Measurements from ENCODE around the gene STIM2. TPM values are rescaled to one million over a fixed set of nuclear protein-coding genes. Genes with fewer than 3 reads are reported as not detected.

STIM2 gene
- total RNA-seq, 1 experiment from 2014 or later, result 59.0 TPM

DNA sequence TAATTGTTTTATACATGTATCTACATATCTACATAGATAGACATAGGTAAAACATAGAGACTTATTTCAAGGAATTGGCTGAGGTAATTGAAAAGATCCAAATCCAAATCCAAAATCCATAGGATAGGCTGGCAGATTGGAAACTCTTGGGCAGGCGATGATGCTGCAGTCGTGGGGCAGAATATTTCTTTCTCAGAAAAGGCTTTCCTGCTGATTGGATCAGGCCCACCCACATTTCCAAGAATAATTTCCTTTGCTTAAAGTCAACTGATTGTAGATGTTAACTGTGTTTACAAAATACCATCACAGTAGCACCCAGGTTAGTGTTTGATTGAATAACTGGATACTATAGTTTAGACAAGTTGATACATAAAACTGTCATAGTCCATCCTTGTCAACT is 27.2 kb downstream of the STIM2 start:
- no TSS peak for BruUV-seq (replicated peaks)
- Histone ChIP-seq H3K4me3 (ENCODE audit: low read depth, low read length, poor library complexity, severe bottlenecking) (no peak overlapping the region), H3K27ac (ENCODE audit: low read depth, low read length, poor library complexity, severe bottlenecking) (no peak overlapping the region), H3K36me3 (ENCODE audit: insufficient read depth, low read length, poor library complexity, severe bottlenecking) (no peaks in the 10 kb centered on the region), H3K4me1 (ENCODE audit: insufficient read depth, low read length, poor library complexity, severe bottlenecking) (no peaks in the 10 kb centered on the region), H3K9me3 (ENCODE audit: low read depth, low read length, poor library complexity, severe bottlenecking) (no peaks in the 10 kb centered on the region), H3K27me3 (replicated peaks; ENCODE audit: insufficient read depth, low read depth, low read length, poor library complexity) (no peaks in the 10 kb centered on the region)
- intact Hi-C loops (cut with micrococcal nuclease; ENCODE audit: unreplicated experiment), result no loop called here
- TF ChIP-seq EZH2 (IDR thresholded peaks at IDR 0.05; ENCODE audit: borderline replicate concordance, low read depth, low read length, poor library complexity, severe bottlenecking) (no peak), CTCF (conservative IDR thresholded peaks at IDR 0.05; ENCODE audit: low read depth, low read length) (no peak)
- POLR2A ChIA-PET (ENCODE audit: low non-redundant PET), result no interaction called here
- DNase-seq (ENCODE audit: low spot score), result no peak
- CTCF ChIA-PET, result no interaction called here

GRCh38 chr4:26889356-26889755 is 28.7 kb downstream of the STIM2 start:
- Histone ChIP-seq H3K36me3 (ENCODE audit: insufficient read depth, low read length, poor library complexity, severe bottlenecking) (no peaks in the 10 kb centered on the region), H3K27ac (ENCODE audit: low read depth, low read length, poor library complexity, severe bottlenecking) (no peak overlapping the region), H3K9me3 (ENCODE audit: low read depth, low read length, poor library complexity, severe bottlenecking) (no peaks in the 10 kb centered on the region), H3K4me3 (ENCODE audit: low read depth, low read length, poor library complexity, severe bottlenecking) (no peak overlapping the region), H3K27me3 (replicated peaks; ENCODE audit: insufficient read depth, low read depth, low read length, poor library complexity) (no peaks in the 10 kb centered on the region), H3K4me1 (ENCODE audit: insufficient read depth, low read length, poor library complexity, severe bottlenecking) (no peaks in the 10 kb centered on the region)
- BruUV-seq (replicated peaks), result no TSS peak
- ChIA-PET CTCF (no interaction called here), POLR2A (ENCODE audit: low non-redundant PET) (no interaction called here)
- no peak for TF ChIP-seq CTCF (conservative IDR thresholded peaks at IDR 0.05; ENCODE audit: low read depth, low read length)
- TF ChIP-seq EZH2 (IDR thresholded peaks at IDR 0.05; ENCODE audit: borderline replicate concordance, low read depth, low read length, poor library complexity, severe bottlenecking), result no peak
- no peak for DNase-seq (ENCODE audit: low spot score)
- intact Hi-C loops (cut with micrococcal nuclease; ENCODE audit: unreplicated experiment), result no loop called here

DNA sequence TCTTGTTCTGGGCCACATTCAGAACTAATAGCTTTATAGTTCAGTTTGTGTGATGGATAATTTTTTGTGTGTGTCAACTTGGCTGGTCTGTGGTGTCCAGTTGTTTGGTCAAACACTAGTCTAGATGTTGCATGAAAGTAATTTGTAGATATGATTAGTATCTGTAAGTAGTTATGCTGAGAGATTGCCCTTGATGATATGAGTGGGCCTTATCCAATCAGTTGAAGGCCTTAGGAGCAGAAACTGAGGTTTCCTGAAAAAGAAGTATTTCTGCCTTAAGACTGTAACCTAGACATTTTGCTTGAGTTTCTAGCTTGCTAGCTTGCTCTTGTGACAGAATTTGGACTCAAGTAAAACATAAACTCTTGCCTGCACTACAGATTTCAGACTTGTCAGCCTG is 30.4 kb downstream of the STIM2 start:
- CTCF ChIA-PET, result interaction anchor here (0.8 kb wide), 1 partner anchor 9 kb away, joined by 8 read pairs; no protein-coding TSS in a partner anchor
- H3K9me3 ChIP-seq (ENCODE audit: low read depth, low read length, poor library complexity, severe bottlenecking), result no peaks in the 10 kb centered on the region
- H3K27ac ChIP-seq (ENCODE audit: low read depth, low read length, poor library complexity, severe bottlenecking), result no peak overlapping the region
- H3K4me1 ChIP-seq (ENCODE audit: insufficient read depth, low read length, poor library complexity, severe bottlenecking), result no peaks in the 10 kb centered on the region
- H3K36me3 ChIP-seq (ENCODE audit: insufficient read depth, low read length, poor library complexity, severe bottlenecking), result no peaks in the 10 kb centered on the region
- no peak for TF ChIP-seq CTCF (conservative IDR thresholded peaks at IDR 0.05; ENCODE audit: low read depth, low read length)
- intact Hi-C loops (cut with micrococcal nuclease; ENCODE audit: unreplicated experiment), result no loop called here
- H3K4me3 ChIP-seq (ENCODE audit: low read depth, low read length, poor library complexity, severe bottlenecking), result no peak overlapping the region
- no peaks in the 10 kb centered on the region for H3K27me3 ChIP-seq (replicated peaks; ENCODE audit: insufficient read depth, low read depth, low read length, poor library complexity)
- POLR2A ChIA-PET (ENCODE audit: low non-redundant PET), result no interaction called here
- no TSS peak for BruUV-seq (replicated peaks)
- DNase-seq (ENCODE audit: low spot score), result no peak
